ENCODE data around the gene SLC25A29. TPM values are rescaled to one million over a fixed set of nuclear protein-coding genes. Genes with fewer than 3 reads are reported as not detected.

Gene SLC25A29
- polyA plus RNA-seq, 4 donors: 8.3 to 32.7 (median 14.8) TPM

DNA sequence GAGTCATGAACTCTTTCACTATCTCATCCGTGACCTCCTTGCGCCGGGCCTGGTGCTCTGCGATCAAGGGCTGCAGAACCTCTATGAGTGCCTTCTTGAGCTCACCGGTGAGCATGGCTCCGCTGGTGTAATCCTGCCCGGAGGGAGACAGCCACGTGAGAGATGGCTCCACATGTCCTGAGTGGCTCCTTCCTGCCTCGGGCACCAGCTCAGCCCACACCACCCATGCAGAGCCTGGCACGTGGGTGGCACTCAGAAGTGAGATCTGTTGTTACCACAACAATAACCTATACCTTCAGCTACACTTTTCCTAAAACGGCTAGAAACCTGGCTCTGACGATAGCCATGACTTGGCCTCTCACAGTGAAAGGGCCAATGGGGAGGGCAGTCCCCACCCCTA lies 28.7 kb upstream of the SLC25A29 start:
- Histone ChIP-seq H3K27ac (ENCODE audit: low read depth in 1 of 3, low read length in 2 of 3) (no peak overlapping the region), H3K27me3 (ENCODE audit: control insufficient read depth in 3 of 3, insufficient read depth in 3 of 3, low read length in 3 of 3) (no peaks in the 10 kb centered on the region), H3K9me3 (ENCODE audit: control insufficient read depth in 2 of 2, insufficient read depth in 1 of 2, low read depth in 1 of 2, low read length in 1 of 2) (no peaks in the 10 kb centered on the region), H3K36me3 (ENCODE audit: control insufficient read depth in 3 of 3, insufficient read depth in 2 of 3, low read depth in 1 of 3, low read length in 3 of 3) (peaks cover 4 to 50% (median 8%) of the 10 kb centered on the region in 3 donors), H3K4me3 (ENCODE audit: low read depth in 1 of 3, low read length in 3 of 3) (no peak overlapping the region), H3K4me1 (ENCODE audit: control insufficient read depth in 3 of 3, insufficient read depth in 2 of 3, low read depth in 1 of 3, low read length in 2 of 3) (no peaks in the 10 kb centered on the region)
- FAIRE-seq (no peak), DNase-seq (no peak)
- WGBS, 3 donors: 89 to 94% (median 93%) methylated on average over 12 of the region's 12 CpGs

DNA sequence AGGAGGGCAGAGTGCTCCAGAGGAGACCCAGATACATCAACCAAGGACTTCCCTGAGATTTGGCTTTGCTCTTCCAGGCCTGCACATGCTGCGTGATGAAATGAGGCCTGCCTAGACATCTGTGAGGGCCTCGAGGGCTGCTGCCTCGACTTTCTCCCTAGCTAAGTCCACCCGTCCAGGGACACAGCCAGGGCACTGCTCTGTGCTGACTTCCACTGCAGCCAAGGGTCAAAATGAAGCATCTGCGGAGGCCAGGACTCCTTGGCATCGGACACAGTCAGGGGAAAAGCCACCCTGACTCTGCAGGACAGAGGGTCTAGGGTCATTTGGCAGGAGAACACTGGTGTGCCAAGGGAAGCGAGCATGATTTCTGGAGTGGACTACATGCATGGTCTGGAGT lies 27.6 kb upstream of the SLC25A29 start:
- 82 to 89% (median 84%) methylated on average over 7 of the region's 7 CpGs for WGBS, 3 donors
- H3K27ac ChIP-seq (ENCODE audit: low read depth in 1 of 3, low read length in 2 of 3): no peak overlapping the region
- DNase-seq (no peak), FAIRE-seq (no peak)
- H3K27me3 ChIP-seq (ENCODE audit: control insufficient read depth in 3 of 3, insufficient read depth in 3 of 3, low read length in 3 of 3): no peaks in the 10 kb centered on the region
- peaks cover 0 to 8% (median 0%) of the 10 kb centered on the region in 3 donors for H3K4me1 ChIP-seq (ENCODE audit: control insufficient read depth in 3 of 3, insufficient read depth in 2 of 3, low read depth in 1 of 3, low read length in 2 of 3)
- H3K9me3 ChIP-seq (ENCODE audit: control insufficient read depth in 2 of 2, insufficient read depth in 1 of 2, low read depth in 1 of 2, low read length in 1 of 2): no peaks in the 10 kb centered on the region
- H3K36me3 ChIP-seq (ENCODE audit: control insufficient read depth in 3 of 3, insufficient read depth in 2 of 3, low read depth in 1 of 3, low read length in 3 of 3): peaks cover 2 to 42% (median 8%) of the 10 kb centered on the region in 3 donors
- no peak overlapping the region for H3K4me3 ChIP-seq (ENCODE audit: low read depth in 1 of 3, low read length in 3 of 3)

DNA sequence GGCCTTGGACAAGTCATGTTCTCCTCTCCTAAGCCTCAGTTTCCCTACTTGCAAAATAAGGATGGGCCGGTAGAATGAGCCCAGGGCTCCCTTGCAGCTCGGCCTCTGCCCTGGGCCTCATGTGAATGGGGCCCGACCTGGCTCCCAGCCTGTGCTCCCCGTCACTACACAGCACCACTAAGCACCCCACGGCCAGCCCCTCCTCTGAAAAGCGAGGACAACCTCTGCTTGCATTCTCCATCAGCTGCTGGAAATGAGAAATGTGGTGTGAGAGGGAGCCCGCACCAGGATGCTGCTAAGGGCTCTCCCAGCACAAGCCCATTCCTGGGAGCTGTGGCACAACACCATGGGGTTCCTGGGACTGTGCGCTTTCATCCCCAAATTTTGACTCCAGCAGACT lies 27.1 kb upstream of the SLC25A29 start:
- no peak for FAIRE-seq
- peaks cover 2 to 41% (median 8%) of the 10 kb centered on the region in 3 donors for H3K36me3 ChIP-seq (ENCODE audit: control insufficient read depth in 3 of 3, insufficient read depth in 2 of 3, low read depth in 1 of 3, low read length in 3 of 3)
- no peak for DNase-seq
- H3K9me3 ChIP-seq (ENCODE audit: control insufficient read depth in 2 of 2, insufficient read depth in 1 of 2, low read depth in 1 of 2, low read length in 1 of 2): no peaks in the 10 kb centered on the region
- no peaks in the 10 kb centered on the region for H3K27me3 ChIP-seq (ENCODE audit: control insufficient read depth in 3 of 3, insufficient read depth in 3 of 3, low read length in 3 of 3)
- 91 to 93% (median 91%) methylated on average over 8 of the region's 8 CpGs for WGBS, 3 donors
- peaks cover 0 to 12% (median 0%) of the 10 kb centered on the region in 3 donors for H3K4me1 ChIP-seq (ENCODE audit: control insufficient read depth in 3 of 3, insufficient read depth in 2 of 3, low read depth in 1 of 3, low read length in 2 of 3)
- no peak overlapping the region for H3K4me3 ChIP-seq (ENCODE audit: low read depth in 1 of 3, low read length in 3 of 3)
- H3K27ac ChIP-seq (ENCODE audit: low read depth in 1 of 3, low read length in 2 of 3): no peak overlapping the region

DNA sequence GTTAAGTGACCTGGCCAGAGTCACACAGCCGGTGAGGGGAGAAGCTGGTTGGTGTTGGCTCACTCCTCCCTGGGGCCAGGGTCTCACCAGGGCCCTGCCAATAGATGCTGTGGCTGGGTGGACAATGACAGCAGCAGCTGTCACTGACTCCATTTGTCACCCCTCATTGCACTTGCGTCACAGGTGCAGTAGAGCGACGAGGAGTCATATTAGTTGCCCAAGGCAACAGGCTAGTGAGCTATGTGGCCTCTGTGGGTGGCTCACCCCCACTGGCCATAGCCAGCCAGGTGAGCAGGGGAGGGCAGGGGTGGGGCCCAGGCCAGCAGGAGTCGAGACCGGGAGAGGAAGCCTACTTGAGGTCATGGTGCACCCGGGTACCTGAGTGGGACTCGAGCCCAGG lies 26.6 kb upstream of the SLC25A29 start:
- WGBS, 3 donors: 82 to 84% (median 83%) methylated on average over 8 of the region's 8 CpGs
- DNase-seq (no peak), FAIRE-seq (no peak)
- peaks cover 0 to 15% (median 0%) of the 10 kb centered on the region in 3 donors for H3K4me1 ChIP-seq (ENCODE audit: control insufficient read depth in 3 of 3, insufficient read depth in 2 of 3, low read depth in 1 of 3, low read length in 2 of 3)
- no peak overlapping the region for H3K4me3 ChIP-seq (ENCODE audit: low read depth in 1 of 3, low read length in 3 of 3)
- no peaks in the 10 kb centered on the region for H3K9me3 ChIP-seq (ENCODE audit: control insufficient read depth in 2 of 2, insufficient read depth in 1 of 2, low read depth in 1 of 2, low read length in 1 of 2)
- H3K27ac ChIP-seq (ENCODE audit: low read depth in 1 of 3, low read length in 2 of 3): no peak overlapping the region
- peaks cover 1 to 36% (median 8%) of the 10 kb centered on the region in 3 donors for H3K36me3 ChIP-seq (ENCODE audit: control insufficient read depth in 3 of 3, insufficient read depth in 2 of 3, low read depth in 1 of 3, low read length in 3 of 3)
- no peaks in the 10 kb centered on the region for H3K27me3 ChIP-seq (ENCODE audit: control insufficient read depth in 3 of 3, insufficient read depth in 3 of 3, low read length in 3 of 3)

DNA sequence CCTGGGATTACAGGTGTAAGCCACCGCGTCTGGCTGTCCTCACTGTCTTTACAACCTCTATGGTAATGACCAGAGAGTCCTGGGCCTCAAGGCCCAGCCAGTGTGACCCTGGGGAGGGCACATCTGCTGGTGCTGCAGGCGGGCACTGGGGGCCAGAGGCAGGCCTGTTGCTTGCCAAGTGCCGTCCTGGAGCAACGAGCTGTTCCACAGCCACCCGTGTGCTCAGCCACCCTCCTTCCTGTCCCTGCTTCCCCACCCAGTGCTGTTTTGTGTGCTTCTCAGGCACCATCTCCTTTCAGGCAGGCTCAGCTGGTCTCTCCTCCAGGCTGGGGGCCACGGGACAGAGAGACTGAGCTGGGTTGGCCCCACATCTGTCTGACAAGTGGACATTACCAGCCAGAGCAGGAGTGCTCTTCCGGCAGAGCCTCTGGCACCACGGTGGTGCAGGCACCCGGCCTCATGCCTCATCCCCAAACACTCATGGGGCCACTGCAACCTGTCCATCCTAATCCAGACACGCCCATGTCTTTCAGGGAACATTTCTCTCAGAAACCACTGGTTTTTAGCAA lies 25.9 kb upstream of the SLC25A29 start:
- FAIRE-seq (no peak), DNase-seq (no peak)
- Histone ChIP-seq H3K9me3 (ENCODE audit: control insufficient read depth in 2 of 2, insufficient read depth in 1 of 2, low read depth in 1 of 2, low read length in 1 of 2) (no peaks in the 10 kb centered on the region), H3K4me3 (ENCODE audit: low read depth in 1 of 3, low read length in 3 of 3) (no peak overlapping the region), H3K4me1 (ENCODE audit: control insufficient read depth in 3 of 3, insufficient read depth in 2 of 3, low read depth in 1 of 3, low read length in 2 of 3) (peaks cover 0 to 15% (median 0%) of the 10 kb centered on the region in 3 donors), H3K27ac (ENCODE audit: low read depth in 1 of 3, low read length in 2 of 3) (no peak overlapping the region), H3K36me3 (ENCODE audit: control insufficient read depth in 3 of 3, insufficient read depth in 2 of 3, low read depth in 1 of 3, low read length in 3 of 3) (peaks cover 0 to 30% (median 8%) of the 10 kb centered on the region in 3 donors), H3K27me3 (ENCODE audit: control insufficient read depth in 3 of 3, insufficient read depth in 3 of 3, low read length in 3 of 3) (no peaks in the 10 kb centered on the region)
- 73 to 78% (median 77%) methylated on average over 11 of the region's 11 CpGs for WGBS, 3 donors

DNA sequence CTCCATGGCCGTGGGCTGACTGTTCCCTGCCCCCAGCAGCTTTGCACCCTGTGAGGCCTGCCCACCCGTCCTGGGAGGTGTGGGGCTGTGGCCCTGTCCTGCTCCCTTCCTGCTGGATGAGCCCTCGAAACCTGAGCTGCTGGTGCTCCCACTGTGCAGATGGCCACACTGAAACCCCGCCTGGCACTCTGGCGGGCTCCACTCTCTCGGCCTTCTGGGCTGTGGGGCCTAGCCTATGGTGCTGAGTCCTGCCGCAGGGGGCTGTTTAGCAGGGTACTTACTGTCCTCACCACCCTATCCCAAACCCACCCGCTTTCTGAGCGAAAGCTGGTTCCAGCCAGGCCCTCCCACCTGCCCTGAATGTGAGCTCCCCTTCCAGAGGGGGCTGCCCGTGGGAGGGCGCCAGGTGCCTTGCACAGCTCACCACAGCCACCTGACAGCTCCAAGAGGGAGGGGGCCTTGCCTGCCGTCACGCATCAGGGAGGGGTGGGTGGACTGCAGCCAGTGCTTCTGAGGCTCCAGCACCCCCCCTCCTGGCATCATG lies 24.2 kb upstream of the SLC25A29 start:
- no peak for FAIRE-seq
- H3K36me3 ChIP-seq (ENCODE audit: control insufficient read depth in 3 of 3, insufficient read depth in 2 of 3, low read depth in 1 of 3, low read length in 3 of 3): peaks cover 0 to 22% (median 0%) of the 10 kb centered on the region in 3 donors
- no peak overlapping the region for H3K27ac ChIP-seq (ENCODE audit: low read depth in 1 of 3, low read length in 2 of 3)
- H3K4me3 ChIP-seq (ENCODE audit: low read depth in 1 of 3, low read length in 3 of 3): no peak overlapping the region
- no peak for DNase-seq
- no peaks in the 10 kb centered on the region for H3K27me3 ChIP-seq (ENCODE audit: control insufficient read depth in 3 of 3, insufficient read depth in 3 of 3, low read length in 3 of 3)
- peaks cover 0 to 17% (median 4%) of the 10 kb centered on the region in 3 donors for H3K4me1 ChIP-seq (ENCODE audit: control insufficient read depth in 3 of 3, insufficient read depth in 2 of 3, low read depth in 1 of 3, low read length in 2 of 3)
- WGBS, 3 donors: 76 to 84% (median 81%) methylated on average over 11 to 13 of the region's 13 CpGs
- H3K9me3 ChIP-seq (ENCODE audit: control insufficient read depth in 2 of 2, insufficient read depth in 1 of 2, low read depth in 1 of 2, low read length in 1 of 2): no peaks in the 10 kb centered on the region

DNA sequence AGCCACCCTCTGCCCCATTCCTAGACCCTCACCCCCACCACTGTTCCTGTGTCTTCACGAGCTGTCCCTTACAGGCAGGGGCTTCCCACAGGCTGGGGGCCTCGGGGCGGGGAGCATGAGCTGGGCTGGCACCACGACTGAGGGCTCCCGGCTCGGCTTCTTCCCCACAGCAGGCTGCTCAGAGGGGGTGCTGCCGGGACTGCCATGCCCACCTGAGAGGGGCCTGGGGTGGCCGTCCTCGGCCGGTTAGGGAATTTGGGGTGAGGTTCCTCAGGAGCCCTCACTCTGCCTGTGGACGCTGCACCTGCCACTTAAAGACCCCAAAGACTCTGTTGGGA lies 23.7 kb upstream of the SLC25A29 start:
- FAIRE-seq (no peak), DNase-seq (no peak)
- no peaks in the 10 kb centered on the region for H3K27me3 ChIP-seq (ENCODE audit: control insufficient read depth in 3 of 3, insufficient read depth in 3 of 3, low read length in 3 of 3)
- H3K4me1 ChIP-seq (ENCODE audit: control insufficient read depth in 3 of 3, insufficient read depth in 2 of 3, low read depth in 1 of 3, low read length in 2 of 3): peaks cover 0 to 21% (median 4%) of the 10 kb centered on the region in 3 donors
- H3K9me3 ChIP-seq (ENCODE audit: control insufficient read depth in 2 of 2, insufficient read depth in 1 of 2, low read depth in 1 of 2, low read length in 1 of 2): no peaks in the 10 kb centered on the region
- peaks cover 0 to 20% (median 0%) of the 10 kb centered on the region in 3 donors for H3K36me3 ChIP-seq (ENCODE audit: control insufficient read depth in 3 of 3, insufficient read depth in 2 of 3, low read depth in 1 of 3, low read length in 3 of 3)
- H3K4me3 ChIP-seq (ENCODE audit: low read depth in 1 of 3, low read length in 3 of 3): no peak overlapping the region
- H3K27ac ChIP-seq (ENCODE audit: low read depth in 1 of 3, low read length in 2 of 3): no peak overlapping the region
- WGBS, 3 donors: 85 to 90% (median 86%) methylated on average over 11 of the region's 11 CpGs

DNA sequence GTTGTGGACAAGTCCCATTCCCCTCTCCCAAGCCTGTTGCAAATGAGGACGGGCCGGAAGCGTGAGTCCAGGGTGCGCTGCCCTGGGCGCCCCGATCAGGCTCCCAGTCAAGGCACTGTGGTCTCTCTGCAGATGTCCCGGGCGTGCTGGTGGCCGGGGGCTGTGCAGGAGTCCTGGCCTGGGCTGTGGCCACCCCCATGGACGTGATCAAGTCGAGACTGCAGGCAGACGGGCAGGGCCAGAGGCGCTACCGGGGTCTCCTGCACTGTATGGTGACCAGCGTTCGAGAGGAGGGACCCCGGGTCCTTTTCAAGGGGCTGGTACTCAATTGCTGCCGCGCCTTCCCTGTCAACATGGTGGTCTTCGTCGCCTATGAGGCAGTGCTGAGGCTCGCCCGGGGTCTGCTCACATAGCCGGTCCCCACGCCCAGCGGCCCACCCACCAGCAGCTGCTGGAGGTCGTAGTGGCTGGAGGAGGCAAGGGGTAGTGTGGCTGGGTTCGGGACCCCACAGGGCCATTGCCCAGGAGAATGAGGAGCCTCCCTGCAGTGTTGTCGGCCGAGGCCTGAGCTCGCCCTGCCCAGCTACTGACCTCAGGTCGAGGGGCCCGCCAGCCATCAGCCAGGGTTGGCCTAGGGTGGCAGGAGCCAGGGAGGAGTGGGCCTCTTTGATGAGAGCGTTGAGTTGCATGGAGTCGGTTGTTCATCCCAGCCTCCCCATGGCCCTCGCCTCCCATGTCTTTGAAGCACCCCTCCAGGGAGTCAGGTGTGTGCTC lies 23.2 kb upstream of the SLC25A29 start:
- Histone ChIP-seq H3K9me3 (ENCODE audit: control insufficient read depth in 2 of 2, insufficient read depth in 1 of 2, low read depth in 1 of 2, low read length in 1 of 2) (no peaks in the 10 kb centered on the region), H3K4me1 (ENCODE audit: control insufficient read depth in 3 of 3, insufficient read depth in 2 of 3, low read depth in 1 of 3, low read length in 2 of 3) (peaks cover 0 to 25% (median 4%) of the 10 kb centered on the region in 3 donors), H3K4me3 (ENCODE audit: low read depth in 1 of 3, low read length in 3 of 3) (peak overlapping the region in 2 of 3 donors; percentile 48 to 55), H3K27ac (ENCODE audit: low read depth in 1 of 3, low read length in 2 of 3) (peak overlapping the region; percentile 56 to 97 (median 80)), H3K36me3 (ENCODE audit: control insufficient read depth in 3 of 3, insufficient read depth in 2 of 3, low read depth in 1 of 3, low read length in 3 of 3) (peaks cover 0 to 16% (median 0%) of the 10 kb centered on the region in 3 donors), H3K27me3 (ENCODE audit: control insufficient read depth in 3 of 3, insufficient read depth in 3 of 3, low read length in 3 of 3) (no peaks in the 10 kb centered on the region)
- DNase-seq: no peak
- 66 to 86% (median 69%) methylated on average over 34 to 36 of the region's 36 CpGs for WGBS, 3 donors
- no peak for FAIRE-seq

Data from small intestine (tissue), 7 donors.